ENCODE data around the gene B3GNT3.

The B3GNT3 gene

GRCh38 chr19:17834350-17835181, 39.6 kb downstream of the B3GNT3 start:
- Histone ChIP-seq H3K27ac (ENCODE audit: poor library complexity, severe bottlenecking) (no peak overlapping the region), H3K4me3 (ENCODE audit: severe bottlenecking) (no peak overlapping the region), H3K36me3 (ENCODE audit: low read depth) (no peaks in the 10 kb centered on the region), H3K4me1 (ENCODE audit: insufficient read depth, poor library complexity, severe bottlenecking) (no peaks in the 10 kb centered on the region), H3K27me3 (ENCODE audit: insufficient read depth, poor library complexity, severe bottlenecking) (no peaks in the 10 kb centered on the region), H3K9me3 (ENCODE audit: severe bottlenecking) (no peaks in the 10 kb centered on the region)
- no peak for TF ChIP-seq CTCF (IDR thresholded peaks at IDR 0.05; ENCODE audit: poor library complexity, severe bottlenecking)
- DNase-seq (ENCODE audit: low spot score): no peak
- no peak for ATAC-seq (ENCODE audit: low read depth)

- Histone ChIP-seq H3K36me3 (ENCODE audit: low read depth) (no peaks in the 10 kb centered on the region), H3K9me3 (ENCODE audit: severe bottlenecking) (no peaks in the 10 kb centered on the region), H3K4me3 (ENCODE audit: severe bottlenecking) (no peak overlapping the region), H3K27ac (ENCODE audit: poor library complexity, severe bottlenecking) (no peak overlapping the region), H3K4me1 (ENCODE audit: insufficient read depth, poor library complexity, severe bottlenecking) (no peaks in the 10 kb centered on the region), H3K27me3 (ENCODE audit: insufficient read depth, poor library complexity, severe bottlenecking) (no peaks in the 10 kb centered on the region)
- DNase-seq (ENCODE audit: low spot score) (no peak), ATAC-seq (ENCODE audit: low read depth) (no peak)
- TF ChIP-seq CTCF (IDR thresholded peaks at IDR 0.05; ENCODE audit: poor library complexity, severe bottlenecking): no peak
Measured at GRCh38 chr19:17835182-17836006, 40.5 kb downstream of the B3GNT3 start.

- Histone ChIP-seq H3K27ac (ENCODE audit: poor library complexity, severe bottlenecking) (no peak overlapping the region), H3K27me3 (ENCODE audit: insufficient read depth, poor library complexity, severe bottlenecking) (no peaks in the 10 kb centered on the region), H3K4me1 (ENCODE audit: insufficient read depth, poor library complexity, severe bottlenecking) (no peaks in the 10 kb centered on the region), H3K9me3 (ENCODE audit: severe bottlenecking) (no peaks in the 10 kb centered on the region), H3K4me3 (ENCODE audit: severe bottlenecking) (no peak overlapping the region), H3K36me3 (ENCODE audit: low read depth) (no peaks in the 10 kb centered on the region)
- no peak for TF ChIP-seq CTCF (IDR thresholded peaks at IDR 0.05; ENCODE audit: poor library complexity, severe bottlenecking)
- ATAC-seq (ENCODE audit: low read depth) (no peak), DNase-seq (ENCODE audit: low spot score) (no peak)
Measured at GRCh38 chr19:17836530-17836929, 41.6 kb downstream of the B3GNT3 start.

- no peak for DNase-seq (ENCODE audit: low spot score)
- H3K4me1 ChIP-seq (ENCODE audit: insufficient read depth, poor library complexity, severe bottlenecking): no peaks in the 10 kb centered on the region
- H3K27me3 ChIP-seq (ENCODE audit: insufficient read depth, poor library complexity, severe bottlenecking): no peaks in the 10 kb centered on the region
- TF ChIP-seq CTCF (IDR thresholded peaks at IDR 0.05; ENCODE audit: poor library complexity, severe bottlenecking): no peak
- H3K27ac ChIP-seq (ENCODE audit: poor library complexity, severe bottlenecking): no peak overlapping the region
- no peak for ATAC-seq (ENCODE audit: low read depth)
- H3K4me3 ChIP-seq (ENCODE audit: severe bottlenecking): no peak overlapping the region
- H3K36me3 ChIP-seq (ENCODE audit: low read depth): no peaks in the 10 kb centered on the region
- no peaks in the 10 kb centered on the region for H3K9me3 ChIP-seq (ENCODE audit: severe bottlenecking)
Measured at GRCh38 chr19:17837972-17838371, 43.0 kb downstream of the B3GNT3 start.

Data from RWPE2 (cell line).